NK-92 (cell line): ENCODE results near the gene DLGAP1.
"Not testable (repeated sequence)": the region's sequence is repeated elsewhere in the genome, so short reads cannot be mapped to it uniquely, and the experiment has no call there.

Source experiments
- DNase-seq: peaks from one replicate; lab custom pipeline; 2025; ENCODE audit not compliant: unreplicated experiment; lab: John Stamatoyannopoulos, UW

DLGAP1 gene

DNA sequence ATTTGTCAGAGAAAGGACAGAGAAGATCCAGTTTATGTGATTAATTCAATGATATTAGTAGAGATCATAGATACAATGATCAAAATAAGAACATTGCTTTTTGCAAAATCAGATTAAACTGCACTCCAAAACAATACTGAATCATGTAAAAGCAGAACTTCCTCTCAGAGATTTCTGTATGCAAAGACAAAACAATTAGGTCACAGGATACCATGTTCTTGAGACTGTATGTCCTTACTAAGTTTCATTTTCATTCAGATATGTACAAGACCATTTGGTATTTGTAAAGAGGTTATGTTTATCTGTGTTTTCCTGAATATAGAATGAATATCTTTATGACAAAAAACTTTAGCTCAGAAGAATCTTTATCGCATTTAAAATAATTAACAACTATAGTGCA, 161.8 kb downstream of the DLGAP1 start:
- DNase-seq = no peak

DNA sequence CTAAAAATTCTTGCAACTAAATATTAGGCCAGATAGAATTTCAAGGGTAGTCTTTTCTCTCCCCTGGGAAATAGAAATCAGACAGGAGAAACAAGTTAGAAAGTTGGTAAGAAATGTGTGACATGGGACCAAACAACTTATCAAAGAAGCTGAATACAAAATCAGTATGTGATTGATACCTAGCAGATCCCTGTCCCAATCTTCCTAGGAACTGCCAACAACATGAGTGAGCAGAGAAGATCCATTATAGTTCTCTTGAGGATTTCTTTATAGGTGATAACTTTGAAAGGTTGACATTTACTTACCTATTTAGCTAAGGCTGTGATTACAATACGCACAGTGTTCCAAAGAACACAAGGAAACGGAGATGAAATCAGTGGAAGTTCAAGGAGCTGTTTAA, 162.4 kb downstream of the DLGAP1 start:
- DNase-seq = no peak

DNA sequence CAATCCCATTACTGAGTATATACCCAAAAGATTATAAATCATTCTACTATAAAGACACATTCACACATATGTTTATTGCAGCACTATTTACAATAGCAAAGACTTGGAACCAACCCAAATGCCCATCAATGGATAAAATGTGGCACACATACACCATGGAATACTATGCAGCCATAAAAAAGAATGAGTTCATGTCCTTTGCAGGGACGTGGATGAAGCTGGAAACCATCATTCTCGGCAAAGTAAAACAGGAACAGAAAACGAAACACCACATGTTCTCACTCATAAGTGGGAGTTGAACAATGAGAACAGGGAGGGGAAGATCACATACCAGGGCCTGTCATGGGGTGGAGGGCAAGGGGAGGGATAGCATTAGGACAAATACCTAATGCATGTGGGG, 167.8 kb downstream of the DLGAP1 start:
- DNase-seq = not testable (repeated sequence)

DNA sequence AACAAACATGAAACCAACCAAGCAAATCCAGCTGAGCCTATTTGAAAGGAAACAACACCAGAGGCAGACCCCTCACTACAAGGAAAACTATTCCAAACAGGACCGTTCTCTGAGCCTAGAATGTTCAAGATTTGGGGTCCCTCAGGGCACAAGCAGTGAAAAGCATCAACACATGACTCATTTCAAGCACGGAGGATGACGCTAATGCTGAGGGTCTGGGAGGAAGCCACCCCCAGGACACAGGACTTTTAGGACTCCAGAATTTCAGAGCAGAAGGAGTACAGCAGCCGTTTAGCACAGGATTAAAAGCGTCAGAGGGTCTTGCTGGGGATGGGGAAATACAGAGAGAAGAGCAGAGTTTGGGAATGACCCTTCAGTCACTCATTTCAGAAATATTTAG, 168.9 kb downstream of the DLGAP1 start:
- no peak for DNase-seq

DNA sequence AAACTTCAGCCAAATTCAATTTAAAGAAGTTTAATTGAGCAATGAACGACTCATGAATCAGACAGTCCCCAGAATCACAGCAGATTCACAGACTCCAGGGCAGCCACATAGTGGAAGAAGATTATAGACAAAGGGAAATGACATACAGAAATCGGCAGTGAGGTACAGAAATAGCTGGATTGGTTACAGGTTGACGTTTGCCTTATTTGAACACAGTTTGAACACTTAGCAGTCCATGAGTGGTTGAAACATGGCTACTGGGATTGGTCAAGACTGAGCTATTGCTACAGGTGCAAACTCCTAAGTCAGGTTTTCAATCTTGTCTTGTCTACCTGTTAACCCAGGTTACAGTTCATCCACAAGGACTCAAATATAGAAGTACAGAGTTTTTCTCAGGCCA, 169.6 kb downstream of the DLGAP1 start:
- no peak for DNase-seq

DNA sequence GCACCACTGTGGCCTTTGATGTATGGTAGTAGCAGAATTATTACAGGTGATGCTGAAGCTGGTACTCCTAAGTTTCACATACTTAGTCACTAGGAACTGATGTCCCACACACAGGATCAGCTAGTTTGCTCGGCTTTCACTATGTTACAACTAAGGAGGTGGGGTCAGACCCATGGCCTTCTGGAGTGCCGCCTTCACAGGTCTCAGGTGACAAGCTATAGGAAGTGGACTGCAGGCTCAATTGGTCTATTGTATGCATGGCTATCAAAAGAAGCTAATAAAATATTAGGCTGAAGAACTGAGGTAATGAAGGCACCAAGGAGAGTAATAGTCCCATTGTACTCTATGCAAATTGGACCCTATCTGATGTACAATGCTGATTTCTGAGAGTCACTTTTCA, 170.6 kb downstream of the DLGAP1 start:
- no peak for DNase-seq

DNA sequence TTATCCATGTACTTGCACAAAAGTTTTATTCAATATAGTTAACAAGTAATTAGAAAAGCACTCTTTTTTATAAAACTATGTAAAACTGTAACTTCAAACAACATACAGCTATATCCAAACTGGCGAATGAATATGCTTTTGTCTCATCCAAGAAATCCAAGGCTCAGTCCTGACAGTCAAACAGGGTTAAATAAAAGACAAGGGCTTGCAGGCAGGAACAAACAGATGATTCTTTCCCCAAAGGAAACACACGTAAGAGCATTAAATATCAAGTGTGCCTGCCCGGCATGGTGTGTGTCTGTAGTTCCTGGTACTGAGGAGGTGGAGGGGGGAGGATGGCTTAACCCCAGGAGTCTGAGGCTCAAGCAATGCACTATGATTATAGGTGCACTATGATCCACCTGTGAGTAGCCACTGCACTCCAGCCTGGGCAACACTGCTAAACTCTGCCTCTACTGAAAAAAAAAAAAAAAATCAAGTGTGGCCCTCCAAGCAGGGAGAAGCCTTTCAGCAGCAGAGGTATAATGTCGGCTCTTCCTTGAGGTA, 171.3 kb downstream of the DLGAP1 start:
- DNase-seq = no peak

DNA sequence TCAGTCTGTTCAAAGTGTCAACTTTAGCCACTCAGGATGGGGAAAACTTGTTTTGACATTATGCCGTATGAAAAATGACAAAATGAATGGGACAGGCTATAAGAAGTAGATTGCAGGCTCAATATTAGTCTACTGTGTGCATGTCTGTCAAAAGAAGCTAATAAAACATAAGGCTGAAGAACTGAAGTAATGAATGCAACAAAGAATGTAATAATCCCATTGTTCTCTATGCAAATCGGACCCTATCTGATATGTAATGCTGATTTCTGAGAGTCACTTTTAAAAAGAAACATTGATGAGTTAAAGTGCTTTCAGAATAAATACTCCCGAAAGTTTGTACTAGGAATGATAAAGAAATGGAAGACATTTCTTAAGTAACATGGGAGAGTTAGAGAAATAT, 172.2 kb downstream of the DLGAP1 start:
- DNase-seq = no peak

DNA sequence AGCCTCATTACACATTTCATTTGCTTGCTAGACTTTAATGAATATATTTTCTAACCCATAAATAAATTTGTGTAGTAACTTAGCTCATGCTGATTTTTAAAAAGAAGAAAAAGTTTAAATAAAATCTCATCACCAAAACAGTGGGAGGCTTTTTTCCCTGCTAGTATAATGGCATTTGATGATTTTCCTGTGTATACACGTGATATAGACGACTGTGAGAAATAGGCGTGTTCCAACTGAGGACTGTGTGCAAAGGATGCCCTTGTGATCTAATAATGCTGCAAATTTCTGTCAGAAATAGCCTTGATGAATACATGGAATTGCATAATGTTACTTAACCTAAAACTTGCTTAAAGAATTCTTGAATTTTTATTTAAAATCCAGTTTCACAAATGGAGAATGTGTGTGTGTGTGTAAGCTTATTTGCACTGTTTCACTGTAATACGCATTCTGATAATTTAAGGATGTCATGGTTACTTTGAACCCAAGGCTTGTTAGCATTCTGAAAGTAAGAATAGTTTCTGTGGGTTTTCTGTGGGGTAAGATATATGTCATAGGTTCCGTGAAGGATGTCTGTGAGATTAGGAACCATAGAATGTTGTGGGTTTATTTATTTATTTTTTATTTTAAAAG, 178.0 kb downstream of the DLGAP1 start:
- no peak for DNase-seq

DNA sequence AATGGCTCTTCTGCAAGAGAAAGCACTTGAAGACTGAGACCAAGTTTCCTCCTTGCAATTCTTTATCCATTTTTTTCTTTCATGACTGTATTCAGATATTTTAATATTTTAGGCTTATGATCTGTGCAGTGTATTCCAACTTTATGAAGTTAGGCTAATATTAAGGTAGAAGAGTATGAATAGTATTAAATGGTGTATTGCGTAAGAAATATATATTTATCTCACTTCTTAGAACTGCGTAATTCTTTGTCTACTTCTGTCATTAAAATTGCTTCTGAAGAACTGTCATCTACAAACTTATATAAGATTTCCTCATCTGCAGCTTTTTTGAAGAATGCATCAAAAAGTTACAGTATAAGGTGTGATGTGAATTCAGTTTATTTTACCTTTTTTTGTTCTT, 183.2 kb downstream of the DLGAP1 start:
- no peak for DNase-seq

DNA sequence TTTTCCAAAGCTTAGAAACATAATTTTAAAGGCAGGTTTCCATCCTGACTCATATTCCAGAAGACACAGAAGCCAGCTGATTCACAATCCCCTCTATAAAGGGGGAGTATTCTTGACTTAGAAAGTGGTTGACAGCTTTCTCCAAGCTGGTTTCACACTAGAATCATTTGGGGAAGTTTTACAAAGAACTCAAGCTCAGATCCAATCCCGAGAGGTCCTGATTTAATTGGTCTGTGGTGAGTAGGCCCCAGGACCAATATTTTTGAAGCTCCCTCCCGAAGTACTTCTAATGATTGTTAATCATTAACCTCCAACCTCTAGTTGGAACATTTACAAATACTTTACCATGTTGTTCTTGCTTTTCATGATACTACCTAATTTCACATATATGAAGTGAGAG, 184.1 kb downstream of the DLGAP1 start:
- DNase-seq = no peak

DNA sequence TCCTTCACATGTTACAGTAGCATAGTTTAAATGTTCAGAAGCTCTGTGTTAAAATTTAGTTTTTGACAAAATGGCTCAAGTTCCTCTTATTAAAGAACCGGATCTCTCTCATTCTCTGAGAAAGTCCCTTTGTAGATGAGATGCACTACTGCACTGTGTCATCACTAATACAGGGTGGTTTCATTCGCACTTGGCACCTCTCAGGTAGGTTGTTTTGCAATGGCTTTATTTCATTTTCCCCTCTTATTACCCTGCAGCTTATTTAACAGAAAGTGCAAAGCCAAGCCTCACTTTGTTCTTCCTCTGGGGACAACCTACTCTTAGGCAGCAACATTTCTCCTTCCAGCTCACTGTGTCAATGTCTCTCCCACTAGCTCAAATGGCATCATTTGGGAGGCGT, 185.1 kb downstream of the DLGAP1 start:
- DNase-seq = no peak

DNA sequence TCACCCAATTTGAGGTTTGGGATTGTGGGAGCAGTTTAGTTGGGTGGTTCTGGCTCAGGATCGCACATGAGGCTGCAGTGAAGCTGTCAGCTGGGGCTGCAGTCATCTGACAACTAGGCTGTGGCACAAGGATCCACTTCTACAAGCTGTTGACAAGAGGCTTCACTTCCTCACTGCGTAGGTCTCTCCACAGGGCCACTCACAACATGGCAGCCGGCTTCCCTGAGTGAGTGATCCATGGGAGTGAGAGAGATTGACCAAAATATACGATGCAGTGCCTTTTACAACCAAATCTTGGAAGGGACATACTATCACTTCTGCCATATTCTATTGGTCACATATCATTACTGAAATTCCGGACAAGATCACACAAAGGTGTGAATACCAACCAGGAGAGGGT, 187.5 kb downstream of the DLGAP1 start:
- no peak for DNase-seq

DNA sequence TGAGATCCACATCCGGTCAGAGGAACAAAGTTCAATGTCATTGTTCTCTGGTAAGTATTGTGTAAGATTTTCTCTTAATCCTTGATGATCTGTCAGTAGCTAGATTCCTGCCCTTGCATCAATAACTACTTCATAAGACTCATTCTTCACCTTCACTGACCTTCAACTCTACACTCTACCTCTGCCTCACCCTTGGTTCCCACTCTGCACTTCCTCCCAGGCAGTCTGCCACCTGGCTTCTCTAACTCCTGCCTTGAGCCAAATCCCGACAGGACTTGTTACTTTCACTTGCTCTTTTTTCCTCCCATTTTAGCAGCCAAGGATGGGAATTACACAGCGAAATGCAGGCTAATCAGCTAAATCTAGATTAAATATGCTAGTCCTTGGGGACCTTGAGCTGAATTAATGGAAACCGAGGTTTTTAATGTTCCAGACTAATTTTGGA, 190.7 kb downstream of the DLGAP1 start:
- DNase-seq = no peak

DNA sequence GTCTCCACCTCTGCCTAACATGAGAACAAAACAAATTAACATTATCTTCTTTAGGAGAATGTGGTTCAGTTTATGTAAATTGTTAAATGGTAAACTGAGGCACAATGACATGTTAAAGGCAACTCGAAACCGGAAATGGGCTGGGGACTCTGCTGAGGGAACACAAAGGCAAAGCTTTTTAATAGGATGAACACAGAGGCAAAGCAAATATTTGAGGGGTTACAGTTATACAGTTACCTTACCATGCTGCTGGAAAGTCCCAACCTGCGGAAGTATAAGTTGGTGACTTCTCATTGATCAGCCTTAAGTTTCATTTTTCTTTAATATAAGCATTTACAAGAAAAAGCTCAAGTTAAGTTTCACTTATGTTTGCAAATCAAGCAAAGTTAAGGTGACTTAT, 195.0 kb downstream of the DLGAP1 start:
- no peak for DNase-seq

DNA sequence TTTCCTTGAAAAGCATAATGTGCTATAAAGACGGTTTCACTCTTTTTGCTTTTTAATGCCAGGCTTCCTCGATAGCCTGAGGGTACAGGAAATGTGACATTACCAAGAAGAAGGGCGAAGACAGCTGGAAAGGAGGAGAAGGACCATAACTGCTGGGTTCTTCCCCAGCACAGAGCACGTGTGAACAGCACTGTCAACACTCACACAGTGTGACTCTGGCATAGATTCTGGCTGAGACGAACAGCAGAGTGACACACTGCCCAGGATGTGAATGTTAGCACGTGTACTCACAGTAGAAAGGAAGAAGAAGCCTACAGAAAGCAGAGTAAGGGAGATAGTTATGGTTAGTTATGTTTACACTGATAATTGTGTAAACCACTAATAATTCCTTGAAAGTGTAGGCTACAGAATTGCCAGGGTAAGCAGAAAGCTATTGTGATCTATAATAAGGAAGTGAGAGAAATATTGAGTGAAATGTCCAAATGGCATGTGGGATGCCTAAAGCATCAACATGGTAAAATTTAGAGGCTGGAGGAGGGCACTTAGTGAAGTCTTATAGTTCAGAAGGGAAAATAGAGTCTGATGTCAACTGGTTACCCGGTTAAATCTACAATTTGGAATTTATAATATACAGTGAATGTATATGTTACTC, 198.2 kb downstream of the DLGAP1 start:
- DNase-seq = no peak

DNA sequence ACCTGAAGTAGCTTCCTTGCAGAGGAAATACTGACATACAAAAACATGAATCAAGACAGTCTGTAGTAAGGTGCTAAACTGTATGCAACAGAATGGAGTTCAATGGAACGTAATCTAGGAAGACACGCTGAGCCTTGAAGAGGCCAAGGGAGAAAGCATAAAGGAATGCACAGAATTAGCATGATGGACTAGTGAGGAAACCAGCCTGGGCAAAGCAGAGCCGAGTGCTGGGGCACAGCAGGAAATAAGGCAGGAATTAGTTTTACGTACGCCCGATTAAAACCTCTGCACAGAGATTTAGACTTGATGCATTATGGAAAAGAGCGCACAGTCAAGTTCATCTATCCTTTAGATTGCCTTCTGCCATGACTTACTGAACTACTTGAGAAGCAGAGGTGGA, 200.3 kb downstream of the DLGAP1 start:
- no peak for DNase-seq

DNA sequence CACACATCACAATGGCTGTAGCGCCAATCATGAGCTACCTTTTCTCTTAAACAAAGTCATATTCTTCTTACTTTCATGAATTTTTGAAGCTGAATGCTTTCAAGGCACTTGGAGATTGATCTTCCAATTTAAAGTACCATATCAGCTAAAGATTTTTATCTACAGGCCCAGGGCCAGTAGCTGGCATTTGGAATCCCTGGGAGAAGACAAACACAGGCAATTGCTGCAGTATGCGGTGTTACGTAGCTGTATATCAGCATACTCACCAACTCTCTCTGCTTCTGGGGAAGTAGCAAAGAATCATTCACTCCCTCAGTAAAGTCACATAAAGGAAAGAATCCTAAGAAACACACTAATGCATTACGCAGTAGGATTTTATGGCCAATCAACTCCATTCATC, 202.3 kb downstream of the DLGAP1 start:
- no peak for DNase-seq

DNA sequence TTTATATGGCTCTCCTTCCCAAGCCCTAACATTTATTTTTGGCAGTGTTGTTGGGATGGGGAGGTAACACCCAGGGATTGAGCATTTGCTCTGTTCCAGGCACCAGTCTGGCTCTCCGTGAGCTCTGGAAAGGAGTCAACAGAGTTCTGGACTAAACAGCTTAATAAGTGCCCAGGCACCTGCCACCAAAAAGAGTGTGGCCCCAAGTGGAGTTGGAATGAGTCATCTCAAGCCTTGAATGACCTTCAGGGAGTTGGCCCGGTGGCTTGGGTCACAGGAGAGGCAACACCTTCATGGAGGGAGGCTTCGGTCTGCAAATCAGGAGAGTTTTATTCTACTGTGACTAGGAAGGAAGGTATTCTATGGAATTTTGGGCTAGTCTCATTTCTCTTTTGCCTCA, 203.2 kb downstream of the DLGAP1 start:
- DNase-seq = no peak

DNA sequence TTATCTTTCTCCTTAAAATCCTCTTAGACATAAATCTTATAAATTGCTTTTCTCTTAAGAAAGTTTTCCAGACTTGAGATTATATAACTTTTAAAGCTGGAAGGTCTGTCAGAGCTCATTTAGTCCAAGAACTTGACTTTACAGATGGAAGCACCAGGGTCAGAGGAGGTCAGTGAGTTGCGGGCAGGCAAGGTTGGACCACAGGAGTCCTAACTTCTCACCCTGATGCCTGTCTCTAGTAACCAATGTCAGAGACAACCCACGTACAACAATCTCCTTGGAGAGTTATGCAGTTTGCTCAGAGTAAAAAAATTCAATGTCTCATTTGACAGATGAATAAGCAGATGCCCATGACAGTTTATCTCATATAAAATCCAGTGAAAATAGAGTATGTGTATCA, 203.9 kb downstream of the DLGAP1 start:
- no peak for DNase-seq

DNA sequence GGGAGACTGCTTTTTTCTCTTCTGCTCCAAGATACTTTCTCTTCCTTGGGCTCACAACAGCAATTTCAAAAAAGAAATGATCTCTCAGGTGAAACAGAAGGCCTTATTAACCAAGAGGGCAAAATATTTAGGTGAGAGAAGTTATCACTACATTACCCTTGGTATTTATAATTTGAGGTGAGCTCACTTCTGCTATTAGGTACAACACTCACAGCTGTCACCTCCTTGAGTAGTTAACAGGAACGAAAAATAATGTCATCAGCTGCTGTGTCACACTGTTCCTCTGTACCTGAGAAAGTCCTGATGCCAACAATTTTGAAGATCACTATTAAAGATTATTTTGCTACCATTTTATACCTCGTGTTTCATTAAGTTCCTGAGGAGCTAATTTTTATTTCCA, 205.0 kb downstream of the DLGAP1 start:
- no peak for DNase-seq

DNA sequence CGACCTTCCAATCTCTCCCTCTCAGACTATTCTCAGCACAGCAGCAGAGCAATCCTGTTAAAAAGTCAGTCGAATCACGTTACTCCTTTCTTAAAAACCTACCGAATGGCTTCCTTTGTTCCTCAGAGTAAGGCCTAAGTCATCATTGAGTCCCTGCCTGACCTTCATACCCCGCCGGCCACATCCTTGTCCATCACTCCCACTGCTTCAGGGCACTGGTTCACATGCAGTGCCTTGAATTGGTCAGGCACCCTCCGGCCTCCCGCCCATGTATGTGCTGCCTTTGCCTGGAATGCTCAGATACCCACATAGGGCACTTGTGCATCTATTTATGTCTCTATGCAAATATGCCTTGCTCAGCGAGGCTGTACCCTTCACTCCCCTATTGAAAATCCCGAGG, 206.4 kb downstream of the DLGAP1 start:
- DNase-seq = no peak

DNA sequence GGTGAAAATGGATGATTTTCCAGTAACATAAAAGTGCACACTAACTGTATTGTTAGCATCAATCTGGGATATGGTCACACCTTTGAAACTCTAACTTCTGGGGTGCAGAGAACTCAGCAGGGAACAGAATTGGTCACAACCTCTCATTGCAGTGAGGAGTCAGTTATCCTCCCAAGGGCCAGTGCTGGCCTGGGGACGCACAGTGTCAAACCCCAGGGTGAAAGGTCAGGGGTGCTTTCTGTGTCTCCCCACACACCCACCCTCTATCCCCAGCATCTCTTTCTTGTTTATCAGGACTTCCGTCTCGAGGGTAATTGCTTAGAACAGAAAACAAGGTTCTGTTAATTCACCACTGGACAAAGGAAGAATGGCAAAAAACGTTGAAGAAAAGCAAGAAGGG, 208.7 kb downstream of the DLGAP1 start:
- DNase-seq = no peak
